NT2/D1 (cell line): ENCODE data around the gene PASD1.

Source experiments
- SUZ12 ChIP-seq: IDR thresholded peaks from 2 replicates; pipeline ENCODE4 v1.6.1; 2011; ENCODE audit not compliant: insufficient read length, insufficient read depth; ENCODE audit errors: extremely low read depth
- YY1 ChIP-seq: IDR thresholded peaks from 2 replicates; pipeline ENCODE4 v1.6.1; 2011; ENCODE audit not compliant: insufficient read length, insufficient read depth
- ZNF274 ChIP-seq: IDR thresholded peaks from 2 replicates; pipeline ENCODE4 v1.6.1; 2011; ENCODE audit warnings: mild to moderate bottlenecking, low read depth, low read length

- no peak for TF ChIP-seq YY1
- TF ChIP-seq ZNF274: no peak
- TF ChIP-seq SUZ12: no peak
Measured at GRCh38 chrX:151523351-151523750, 40.1 kb upstream of the PASD1 start.
